HepG2 (cell line): ENCODE measurements around the gene PIEZO2. TPM values are rescaled to one million over a fixed set of nuclear protein-coding genes. Genes with fewer than 3 reads are reported as not detected.
A peak's percentile ranks its signal among the peaks of the same experiment; 100 is the strongest.

Experiments used
- ATAC-seq: fragments of 200-7000 bp; cut with Tn5 transposase; 3 replicates; pipeline ENCODE4 v1.9.1; 2020; ENCODE audit warnings: mild to moderate bottlenecking, moderate library complexity
- BruUV-seq: library from RNA; stranded (reverse); fragments of 400-500 nt; replicated peaks from 2 replicates; lab custom pipeline; 2021; lab: Mats Ljungman, UMichigan
- CTCF ChIA-PET: fragments of 300-600 bp; formaldehyde crosslinking; extraction: SDS; loops from one replicate; lab custom pipeline; 2021; ENCODE audit warnings: low total read pairs, inconsistent platforms, low intra/inter-chr PET ratio; lab: Yijun Ruan, JAX
- POLR2A ChIA-PET: fragments of 350-600 bp; sonication (Branson Sonifier 250); formaldehyde crosslinking; loops from one replicate; lab custom pipeline; 2020; ENCODE audit warnings: antibody characterized with exemption, inconsistent platforms; lab: Yijun Ruan, JAX
- DNase-seq: peaks from one replicate; pipeline ENCODE4 v3.0.0-alpha.2; 2015; ENCODE audit warnings: low spot score
- FAIRE-seq: peaks from 3 replicates; lab custom pipeline; 2011; peaks lifted over from hg19 to GRCh38; lab: Jason Lieb, UNC
- H2AFZ ChIP-seq: one replicate; pipeline ENCODE4 v1.6.1; 2011; ENCODE audit warnings: low read length, inconsistent platforms
- H3K27ac ChIP-seq: fragments of 300-600 bp; 3 replicates; pipeline ENCODE4 v1.8.0; 2011; ENCODE audit warnings: mixed run types, mild to moderate bottlenecking, mixed read lengths, low read length, inconsistent platforms; ENCODE audit not compliant: insufficient read depth; ENCODE audit errors: extremely low read length
- H3K27me3 ChIP-seq, 2 experiments: fragments of 200-600 bp in 1 of 2; 2 replicates in 1 of 2; 3 replicates in 1 of 2; pipeline versions ENCODE4 v1.6.0 to v1.8.0; 2011; ENCODE audit warnings: low read length in 2 of 2, mild to moderate bottlenecking in 2 of 2, moderate library complexity in 2 of 2, inconsistent platforms in 1 of 2; ENCODE audit not compliant: insufficient read depth in 2 of 2, control insufficient read depth in 1 of 2
- H3K36me3 ChIP-seq, 2 experiments: fragments of 200-600 bp in 1 of 2; replicated peaks in 1 of 2; 2 replicates in 1 of 2; 3 replicates in 1 of 2; pipeline versions ENCODE4 v1.5.1 to v1.8.0; 2011; ENCODE audit warnings: low read length in 2 of 2, inconsistent platforms in 1 of 2; ENCODE audit not compliant: insufficient read depth in 2 of 2, control insufficient read depth in 1 of 2
- H3K4me1 ChIP-seq: 2 replicates; pipeline ENCODE4 v1.5.1; 2012; ENCODE audit warnings: low read length, inconsistent platforms; ENCODE audit not compliant: insufficient read depth
- H3K4me2 ChIP-seq: 2 replicates; pipeline ENCODE4 v1.6.0; 2011; ENCODE audit warnings: low read depth, low read length, inconsistent platforms
- H3K4me3 ChIP-seq, 3 experiments: fragments of 200-600 bp in 1 of 3; sonication (generic), shearing (Covaris generic) in 1 of 3; replicated peaks in 1 of 3; 2 replicates each; pipeline ENCODE4 v1.5.1; 2011 to 2016; ENCODE audit warnings: low read length in 3 of 3, inconsistent platforms in 2 of 3, low read depth in 2 of 3, mild to moderate bottlenecking in 2 of 3, control low read depth in 1 of 3, mixed read lengths in 1 of 3; ENCODE audit not compliant: insufficient read depth in 1 of 3
- H3K79me2 ChIP-seq: one replicate; pipeline ENCODE4 v1.6.1; 2011; ENCODE audit warnings: low read length, inconsistent platforms; ENCODE audit not compliant: insufficient read depth
- H3K9ac ChIP-seq: 2 replicates; pipeline ENCODE4 v1.6.0; 2011; ENCODE audit warnings: mild to moderate bottlenecking, low read depth, low read length, inconsistent platforms; ENCODE audit not compliant: insufficient read depth
- H3K9me3 ChIP-seq: 2 replicates; pipeline ENCODE4 v1.5.1; 2012; ENCODE audit warnings: mild to moderate bottlenecking, low read length
- H4K20me1 ChIP-seq: 2 replicates; pipeline ENCODE4 v1.6.0; 2011; ENCODE audit warnings: inconsistent platforms, mild to moderate bottlenecking, low read length, moderate library complexity; ENCODE audit not compliant: insufficient read depth
- ELK4 ChIP-seq: sonication (generic); formaldehyde crosslinking; IDR thresholded peaks from 2 replicates; pipeline ENCODE4 v1.9.0; 2021; ENCODE audit warnings: missing genetic modification reagents, borderline replicate concordance
- NFE2L1 ChIP-seq: sonication (generic); formaldehyde crosslinking; IDR thresholded peaks from 2 replicates; pipeline ENCODE4 v1.4.0; 2020; ENCODE audit warnings: missing genetic modification reagents, mild to moderate bottlenecking, borderline replicate concordance
- SMC3 ChIP-seq: IDR thresholded peaks from 2 replicates; pipeline ENCODE4 v1.6.1; 2011; ENCODE audit warnings: low read length, improper control_type of control experiment
- STAG1 ChIP-seq: sonication (generic); formaldehyde crosslinking; IDR thresholded peaks from 2 replicates; pipeline ENCODE4 v1.4.0; 2020; ENCODE audit warnings: missing genetic modification reagents
- ZFP1 ChIP-seq: IDR thresholded peaks from 2 replicates; pipeline ENCODE4 v1.6.1; 2016
- ZKSCAN5 ChIP-seq: sonication (generic); formaldehyde crosslinking; IDR thresholded peaks from 2 replicates; pipeline ENCODE4 v1.5.1; 2020; ENCODE audit warnings: mild to moderate bottlenecking, missing genetic modification reagents
- WGBS: methylation state at CpG from one replicate; pipeline ENCODE4 v1.1.6; 2017; ENCODE audit warnings: low lambda C conversion rate; 5-methylcytosine and 5-hydroxymethylcytosine counted together
- in situ Hi-C: cut with HindIII; loops from 2 replicates; pipeline ENCODE4 v1.10.0; 2017; ENCODE audit warnings: low pct_unique_long_range_greater_than_20kb; ENCODE audit not compliant: extremely low pct_ligation_motif_present
- intact Hi-C: fragments of 100-400 bp; cut with micrococcal nuclease; formaldehyde crosslinking; loops from one replicate; pipeline ENCODE4 v1.10.0; 2022; ENCODE audit not compliant: unreplicated experiment
- polyA plus RNA-seq, 8 experiments: library from polyadenylated mRNA; depleted of rRNA in 3 of 8; stranded (reverse) in 7 of 8; unstranded in 1 of 8; fragments of >200 nt; fragmentation: Illumina TruSeq in 4 of 8; extraction: Trizol in 4 of 8; gene quantifications; 2 replicates each; pipeline versions ENCODE4 v1.2.1 to v1.2.3, GENCODE V29; 2011 to 2016; ENCODE audit warnings: low read depth in 4 of 8, missing spikeins in 1 of 8, mixed read lengths in 1 of 8; ENCODE audit not compliant: insufficient read depth in 1 of 8
- total RNA-seq, 5 experiments: library from RNA; depleted of rRNA; stranded (reverse); fragments of >200 nt; fragmentation: Illumina TruSeq; extraction: Trizol; gene quantifications; 2 replicates each; pipeline ENCODE4 v1.2.3, GENCODE V29; 2016; ENCODE audit warnings: low read depth in 1 of 5
- TF ChIP-seq, protein P1 (sequence below): sonication (generic); formaldehyde crosslinking; IDR thresholded peaks from 2 replicates; pipeline ENCODE4 v1.4.0; 2020; ENCODE audit warnings: missing genetic modification reagents
- TF ChIP-seq, protein P2 (sequence below): sonication (generic); formaldehyde crosslinking; conservative IDR thresholded peaks from 2 replicates; pipeline ENCODE4 v1.8.1; 2023; ENCODE audit warnings: missing genetic modification reagents
- TF ChIP-seq, protein P3 (sequence below): sonication (generic); formaldehyde crosslinking; IDR thresholded peaks from 2 replicates; pipeline ENCODE4 v1.5.0; 2020; ENCODE audit warnings: mild to moderate bottlenecking, missing genetic modification reagents, moderate library complexity

Gene PIEZO2
- total and polyA plus RNA-seq, 2 of the 13 experiments (the other 11 are each of a cell fraction or from before 2014, with no cell fraction given): 15.2 to 27.2 TPM

- TF ChIP-seq ELK4 (CRISPR knock-in tag) (no peak), ZFP1 (CRISPR knock-in tag) (no peak)
- TF ChIP-seq, protein P1, sequence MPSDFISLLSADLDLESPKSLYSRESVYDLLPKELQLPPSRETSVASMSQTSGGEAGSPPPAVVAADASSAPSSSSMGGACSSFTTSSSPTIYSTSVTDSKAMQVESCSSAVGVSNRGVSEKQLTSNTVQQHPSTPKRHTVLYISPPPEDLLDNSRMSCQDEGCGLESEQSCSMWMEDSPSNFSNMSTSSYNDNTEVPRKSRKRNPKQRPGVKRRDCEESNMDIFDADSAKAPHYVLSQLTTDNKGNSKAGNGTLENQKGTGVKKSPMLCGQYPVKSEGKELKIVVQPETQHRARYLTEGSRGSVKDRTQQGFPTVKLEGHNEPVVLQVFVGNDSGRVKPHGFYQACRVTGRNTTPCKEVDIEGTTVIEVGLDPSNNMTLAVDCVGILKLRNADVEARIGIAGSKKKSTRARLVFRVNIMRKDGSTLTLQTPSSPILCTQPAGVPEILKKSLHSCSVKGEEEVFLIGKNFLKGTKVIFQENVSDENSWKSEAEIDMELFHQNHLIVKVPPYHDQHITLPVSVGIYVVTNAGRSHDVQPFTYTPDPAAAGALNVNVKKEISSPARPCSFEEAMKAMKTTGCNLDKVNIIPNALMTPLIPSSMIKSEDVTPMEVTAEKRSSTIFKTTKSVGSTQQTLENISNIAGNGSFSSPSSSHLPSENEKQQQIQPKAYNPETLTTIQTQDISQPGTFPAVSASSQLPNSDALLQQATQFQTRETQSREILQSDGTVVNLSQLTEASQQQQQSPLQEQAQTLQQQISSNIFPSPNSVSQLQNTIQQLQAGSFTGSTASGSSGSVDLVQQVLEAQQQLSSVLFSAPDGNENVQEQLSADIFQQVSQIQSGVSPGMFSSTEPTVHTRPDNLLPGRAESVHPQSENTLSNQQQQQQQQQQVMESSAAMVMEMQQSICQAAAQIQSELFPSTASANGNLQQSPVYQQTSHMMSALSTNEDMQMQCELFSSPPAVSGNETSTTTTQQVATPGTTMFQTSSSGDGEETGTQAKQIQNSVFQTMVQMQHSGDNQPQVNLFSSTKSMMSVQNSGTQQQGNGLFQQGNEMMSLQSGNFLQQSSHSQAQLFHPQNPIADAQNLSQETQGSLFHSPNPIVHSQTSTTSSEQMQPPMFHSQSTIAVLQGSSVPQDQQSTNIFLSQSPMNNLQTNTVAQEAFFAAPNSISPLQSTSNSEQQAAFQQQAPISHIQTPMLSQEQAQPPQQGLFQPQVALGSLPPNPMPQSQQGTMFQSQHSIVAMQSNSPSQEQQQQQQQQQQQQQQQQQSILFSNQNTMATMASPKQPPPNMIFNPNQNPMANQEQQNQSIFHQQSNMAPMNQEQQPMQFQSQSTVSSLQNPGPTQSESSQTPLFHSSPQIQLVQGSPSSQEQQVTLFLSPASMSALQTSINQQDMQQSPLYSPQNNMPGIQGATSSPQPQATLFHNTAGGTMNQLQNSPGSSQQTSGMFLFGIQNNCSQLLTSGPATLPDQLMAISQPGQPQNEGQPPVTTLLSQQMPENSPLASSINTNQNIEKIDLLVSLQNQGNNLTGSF (CRISPR knock-in tag): no peak
- TF ChIP-seq, all 625 proteins: peak for 0
Observed at GRCh38 chr18:10685484-10685883, 463.9 kb downstream of the PIEZO2 start (continued).

- no TSS peak for BruUV-seq
- ChIA-PET CTCF (no interaction called here), POLR2A (no interaction called here)
- 59% methylated on average over 7 of the region's 7 CpGs for WGBS
- H3K9me3 ChIP-seq: no peaks in the 10 kb centered on the region
- H2AFZ ChIP-seq: no peak overlapping the region
- intact Hi-C loops: loop anchor here (1.0 kb wide), 1 partner anchor 122 kb away; no protein-coding TSS in a partner anchor
- FAIRE-seq (no peak), DNase-seq (no peak), ATAC-seq (peak; percentile 62)
- TF ChIP-seq STAG1 (CRISPR knock-in tag) (peak; percentile 38), ZKSCAN5 (CRISPR knock-in tag) (no peak), SMC3 (peak; percentile 45; the same call in 1 of the 2 replicates), NFE2L1 (no peak)
- TF ChIP-seq, protein P2, sequence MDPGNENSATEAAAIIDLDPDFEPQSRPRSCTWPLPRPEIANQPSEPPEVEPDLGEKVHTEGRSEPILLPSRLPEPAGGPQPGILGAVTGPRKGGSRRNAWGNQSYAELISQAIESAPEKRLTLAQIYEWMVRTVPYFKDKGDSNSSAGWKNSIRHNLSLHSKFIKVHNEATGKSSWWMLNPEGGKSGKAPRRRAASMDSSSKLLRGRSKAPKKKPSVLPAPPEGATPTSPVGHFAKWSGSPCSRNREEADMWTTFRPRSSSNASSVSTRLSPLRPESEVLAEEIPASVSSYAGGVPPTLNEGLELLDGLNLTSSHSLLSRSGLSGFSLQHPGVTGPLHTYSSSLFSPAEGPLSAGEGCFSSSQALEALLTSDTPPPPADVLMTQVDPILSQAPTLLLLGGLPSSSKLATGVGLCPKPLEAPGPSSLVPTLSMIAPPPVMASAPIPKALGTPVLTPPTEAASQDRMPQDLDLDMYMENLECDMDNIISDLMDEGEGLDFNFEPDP (CRISPR knock-in tag): no peak
- TF ChIP-seq, protein P3, sequence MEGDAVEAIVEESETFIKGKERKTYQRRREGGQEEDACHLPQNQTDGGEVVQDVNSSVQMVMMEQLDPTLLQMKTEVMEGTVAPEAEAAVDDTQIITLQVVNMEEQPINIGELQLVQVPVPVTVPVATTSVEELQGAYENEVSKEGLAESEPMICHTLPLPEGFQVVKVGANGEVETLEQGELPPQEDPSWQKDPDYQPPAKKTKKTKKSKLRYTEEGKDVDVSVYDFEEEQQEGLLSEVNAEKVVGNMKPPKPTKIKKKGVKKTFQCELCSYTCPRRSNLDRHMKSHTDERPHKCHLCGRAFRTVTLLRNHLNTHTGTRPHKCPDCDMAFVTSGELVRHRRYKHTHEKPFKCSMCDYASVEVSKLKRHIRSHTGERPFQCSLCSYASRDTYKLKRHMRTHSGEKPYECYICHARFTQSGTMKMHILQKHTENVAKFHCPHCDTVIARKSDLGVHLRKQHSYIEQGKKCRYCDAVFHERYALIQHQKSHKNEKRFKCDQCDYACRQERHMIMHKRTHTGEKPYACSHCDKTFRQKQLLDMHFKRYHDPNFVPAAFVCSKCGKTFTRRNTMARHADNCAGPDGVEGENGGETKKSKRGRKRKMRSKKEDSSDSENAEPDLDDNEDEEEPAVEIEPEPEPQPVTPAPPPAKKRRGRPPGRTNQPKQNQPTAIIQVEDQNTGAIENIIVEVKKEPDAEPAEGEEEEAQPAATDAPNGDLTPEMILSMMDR (CRISPR knock-in tag): peak; percentile 29; the same call in 1 of the 2 replicates
- no peaks in the 10 kb centered on the region for H3K79me2 ChIP-seq
- no peaks in the 10 kb centered on the region for H3K27me3 ChIP-seq
- no peak overlapping the region for H3K4me3 ChIP-seq
- H4K20me1 ChIP-seq: no peaks in the 10 kb centered on the region
- H3K4me2 ChIP-seq: no peak overlapping the region
- H3K36me3 ChIP-seq: no peaks in the 10 kb centered on the region
- H3K9ac ChIP-seq: no peak overlapping the region
- H3K27ac ChIP-seq: no peak overlapping the region
- in situ Hi-C loops: no loop called here
- H3K4me1 ChIP-seq: no peaks in the 10 kb centered on the region
Observed at GRCh38 chr18:10682368-10682714, 467.0 kb downstream of the PIEZO2 start.
